Measurements from ENCODE around the gene UBN1.
"Not testable (repeated sequence)": the region's sequence is repeated elsewhere in the genome, so short reads cannot be mapped to it uniquely, and the experiment has no call there.

UBN1 gene

GRCh38 chr16:4910828-4911227 is 63.5 kb downstream of the UBN1 start:
- DNase-seq = no peak

- no peak for DNase-seq
These were observed 64.7 kb downstream of the UBN1 start for GRCh38 chr16:4911970-4912386.

GRCh38 chr16:4913130-4913773 is 66.0 kb downstream of the UBN1 start:
- no peak for DNase-seq

- no peak for DNase-seq
These were observed 66.7 kb downstream of the UBN1 start for GRCh38 chr16:4913774-4914525.

- DNase-seq = no peak
These were observed 67.4 kb downstream of the UBN1 start for GRCh38 chr16:4914528-4915225.

GRCh38 chr16:4915226-4915761 is 68.0 kb downstream of the UBN1 start:
- no peak for DNase-seq

- no peak for DNase-seq
These were observed 69.8 kb downstream of the UBN1 start for GRCh38 chr16:4917117-4917516.

GRCh38 chr16:4918781-4919251 is 71.5 kb downstream of the UBN1 start:
- no peak for DNase-seq

GRCh38 chr16:4920826-4921225 is 73.5 kb downstream of the UBN1 start:
- no peak for DNase-seq

GRCh38 chr16:4922721-4923342 is 75.6 kb downstream of the UBN1 start:
- peak; percentile 32 for DNase-seq

- DNase-seq = no peak
These were observed 76.6 kb downstream of the UBN1 start for GRCh38 chr16:4923853-4924252.

- DNase-seq = no peak
These were observed 77.5 kb downstream of the UBN1 start for GRCh38 chr16:4924593-4925292.

GRCh38 chr16:4925293-4925607 is 78.0 kb downstream of the UBN1 start:
- no peak for DNase-seq

GRCh38 chr16:4925791-4926190 is 78.5 kb downstream of the UBN1 start:
- DNase-seq = no peak

GRCh38 chr16:4926928-4927327 is 79.6 kb downstream of the UBN1 start:
- DNase-seq = no peak

GRCh38 chr16:4927661-4928060 is 80.4 kb downstream of the UBN1 start:
- no peak for DNase-seq

GRCh38 chr16:4928227-4928626 is 80.9 kb downstream of the UBN1 start:
- DNase-seq = no peak

- DNase-seq = not testable (repeated sequence)
These were observed 82.3 kb downstream of the UBN1 start for GRCh38 chr16:4929619-4930018.

- DNase-seq = no peak
These were observed 84.1 kb downstream of the UBN1 start for GRCh38 chr16:4931381-4931780.

All from NCI-H1694 treated with DMSO at 0.1 percent for 48 hours (cell line).